HepG2 (cell line): Measurements from ENCODE around the gene SMAD7. TPM values are rescaled to one million over a fixed set of nuclear protein-coding genes. Genes with fewer than 3 reads are reported as not detected.
A peak's percentile ranks its signal among the peaks of the same experiment; 100 is the strongest.

Experiments used
- EED ChIP-seq: sonication (generic); formaldehyde crosslinking; IDR thresholded peaks from 2 replicates; pipeline ENCODE4 v1.5.0; 2020; ENCODE audit warnings: mild to moderate bottlenecking, missing genetic modification reagents
- FOXC1 ChIP-seq: sonication (generic); formaldehyde crosslinking; IDR thresholded peaks from 2 replicates; pipeline ENCODE4 v1.8.0; 2022; ENCODE audit warnings: mild to moderate bottlenecking, missing genetic modification reagents, borderline replicate concordance
- HDAC2 ChIP-seq: sonication (generic); formaldehyde crosslinking; IDR thresholded peaks from 2 replicates; pipeline ENCODE4 v1.4.0; 2020; ENCODE audit warnings: missing genetic modification reagents
- HOXA9 ChIP-seq: sonication (generic); formaldehyde crosslinking; IDR thresholded peaks from 2 replicates; pipeline ENCODE4 v1.8.1; 2022; ENCODE audit warnings: missing genetic modification reagents, mild to moderate bottlenecking, moderate library complexity, borderline replicate concordance
- ZNF549 ChIP-seq: sonication (generic); formaldehyde crosslinking; IDR thresholded peaks from 2 replicates; pipeline ENCODE4 v1.5.0; 2020; ENCODE audit warnings: missing genetic modification reagents
- ZSCAN9 ChIP-seq: IDR thresholded peaks from 2 replicates; pipeline ENCODE4 v1.6.1; 2016; ENCODE audit warnings: borderline replicate concordance
- polyA plus RNA-seq, 8 experiments: library from polyadenylated mRNA; depleted of rRNA in 3 of 8; stranded (reverse) in 7 of 8; unstranded in 1 of 8; fragments of >200 nt; fragmentation: Illumina TruSeq in 4 of 8; extraction: Trizol in 4 of 8; gene quantifications; 2 replicates each; pipeline versions ENCODE4 v1.2.1 to v1.2.3, GENCODE V29; 2011 to 2016; ENCODE audit warnings: low read depth in 4 of 8, missing spikeins in 1 of 8, mixed read lengths in 1 of 8; ENCODE audit not compliant: insufficient read depth in 1 of 8
- total RNA-seq, 5 experiments: library from RNA; depleted of rRNA; stranded (reverse); fragments of >200 nt; fragmentation: Illumina TruSeq; extraction: Trizol; gene quantifications; 2 replicates each; pipeline ENCODE4 v1.2.3, GENCODE V29; 2016; ENCODE audit warnings: low read depth in 1 of 5
- TF ChIP-seq, protein P1 (sequence below): sonication (generic); formaldehyde crosslinking; IDR thresholded peaks from 2 replicates; pipeline ENCODE4 v1.5.0; 2020; ENCODE audit warnings: mild to moderate bottlenecking, missing genetic modification reagents, borderline replicate concordance
- TF ChIP-seq, protein P2 (sequence below): sonication (generic); formaldehyde crosslinking; IDR thresholded peaks from 2 replicates; pipeline ENCODE4 v1.4.0; 2020; ENCODE audit warnings: missing genetic modification reagents
- TF ChIP-seq, protein P3 (sequence below): sonication (generic); formaldehyde crosslinking; IDR thresholded peaks from 2 replicates; pipeline ENCODE4 v1.5.0; 2020; ENCODE audit warnings: mild to moderate bottlenecking, missing genetic modification reagents, borderline replicate concordance
- TF ChIP-seq, protein P4 (sequence below): sonication (generic); formaldehyde crosslinking; IDR thresholded peaks from 2 replicates; pipeline ENCODE4 v1.4.0; 2020; ENCODE audit warnings: mild to moderate bottlenecking, missing genetic modification reagents, borderline replicate concordance

Gene SMAD7
- total and polyA plus RNA-seq, 2 of the 13 experiments (the other 11 are each of a cell fraction or from before 2014, with no cell fraction given), result 17.4 to 24.7 TPM

- TF ChIP-seq, protein P1, sequence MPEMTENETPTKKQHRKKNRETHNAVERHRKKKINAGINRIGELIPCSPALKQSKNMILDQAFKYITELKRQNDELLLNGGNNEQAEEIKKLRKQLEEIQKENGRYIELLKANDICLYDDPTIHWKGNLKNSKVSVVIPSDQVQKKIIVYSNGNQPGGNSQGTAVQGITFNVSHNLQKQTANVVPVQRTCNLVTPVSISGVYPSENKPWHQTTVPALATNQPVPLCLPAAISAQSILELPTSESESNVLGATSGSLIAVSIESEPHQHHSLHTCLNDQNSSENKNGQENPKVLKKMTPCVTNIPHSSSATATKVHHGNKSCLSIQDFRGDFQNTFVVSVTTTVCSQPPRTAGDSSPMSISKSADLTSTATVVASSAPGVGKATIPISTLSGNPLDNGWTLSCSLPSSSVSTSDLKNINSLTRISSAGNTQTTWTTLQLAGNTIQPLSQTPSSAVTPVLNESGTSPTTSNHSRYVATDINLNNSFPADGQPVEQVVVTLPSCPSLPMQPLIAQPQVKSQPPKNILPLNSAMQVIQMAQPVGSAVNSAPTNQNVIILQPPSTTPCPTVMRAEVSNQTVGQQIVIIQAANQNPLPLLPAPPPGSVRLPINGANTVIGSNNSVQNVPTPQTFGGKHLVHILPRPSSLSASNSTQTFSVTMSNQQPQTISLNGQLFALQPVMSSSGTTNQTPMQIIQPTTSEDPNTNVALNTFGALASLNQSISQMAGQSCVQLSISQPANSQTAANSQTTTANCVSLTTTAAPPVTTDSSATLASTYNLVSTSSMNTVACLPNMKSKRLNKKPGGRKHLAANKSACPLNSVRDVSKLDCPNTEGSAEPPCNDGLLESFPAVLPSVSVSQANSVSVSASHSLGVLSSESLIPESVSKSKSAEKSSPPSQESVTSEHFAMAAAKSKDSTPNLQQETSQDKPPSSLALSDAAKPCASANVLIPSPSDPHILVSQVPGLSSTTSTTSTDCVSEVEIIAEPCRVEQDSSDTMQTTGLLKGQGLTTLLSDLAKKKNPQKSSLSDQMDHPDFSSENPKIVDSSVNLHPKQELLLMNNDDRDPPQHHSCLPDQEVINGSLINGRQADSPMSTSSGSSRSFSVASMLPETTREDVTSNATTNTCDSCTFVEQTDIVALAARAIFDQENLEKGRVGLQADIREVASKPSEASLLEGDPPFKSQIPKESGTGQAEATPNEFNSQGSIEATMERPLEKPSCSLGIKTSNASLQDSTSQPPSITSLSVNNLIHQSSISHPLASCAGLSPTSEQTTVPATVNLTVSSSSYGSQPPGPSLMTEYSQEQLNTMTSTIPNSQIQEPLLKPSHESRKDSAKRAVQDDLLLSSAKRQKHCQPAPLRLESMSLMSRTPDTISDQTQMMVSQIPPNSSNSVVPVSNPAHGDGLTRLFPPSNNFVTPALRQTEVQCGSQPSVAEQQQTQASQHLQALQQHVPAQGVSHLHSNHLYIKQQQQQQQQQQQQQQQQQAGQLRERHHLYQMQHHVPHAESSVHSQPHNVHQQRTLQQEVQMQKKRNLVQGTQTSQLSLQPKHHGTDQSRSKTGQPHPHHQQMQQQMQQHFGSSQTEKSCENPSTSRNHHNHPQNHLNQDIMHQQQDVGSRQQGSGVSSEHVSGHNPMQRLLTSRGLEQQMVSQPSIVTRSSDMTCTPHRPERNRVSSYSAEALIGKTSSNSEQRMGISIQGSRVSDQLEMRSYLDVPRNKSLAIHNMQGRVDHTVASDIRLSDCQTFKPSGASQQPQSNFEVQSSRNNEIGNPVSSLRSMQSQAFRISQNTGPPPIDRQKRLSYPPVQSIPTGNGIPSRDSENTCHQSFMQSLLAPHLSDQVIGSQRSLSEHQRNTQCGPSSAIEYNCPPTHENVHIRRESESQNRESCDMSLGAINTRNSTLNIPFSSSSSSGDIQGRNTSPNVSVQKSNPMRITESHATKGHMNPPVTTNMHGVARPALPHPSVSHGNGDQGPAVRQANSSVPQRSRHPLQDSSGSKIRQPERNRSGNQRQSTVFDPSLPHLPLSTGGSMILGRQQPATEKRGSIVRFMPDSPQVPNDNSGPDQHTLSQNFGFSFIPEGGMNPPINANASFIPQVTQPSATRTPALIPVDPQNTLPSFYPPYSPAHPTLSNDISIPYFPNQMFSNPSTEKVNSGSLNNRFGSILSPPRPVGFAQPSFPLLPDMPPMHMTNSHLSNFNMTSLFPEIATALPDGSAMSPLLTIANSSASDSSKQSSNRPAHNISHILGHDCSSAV, result no peak
- TF ChIP-seq, protein P2, sequence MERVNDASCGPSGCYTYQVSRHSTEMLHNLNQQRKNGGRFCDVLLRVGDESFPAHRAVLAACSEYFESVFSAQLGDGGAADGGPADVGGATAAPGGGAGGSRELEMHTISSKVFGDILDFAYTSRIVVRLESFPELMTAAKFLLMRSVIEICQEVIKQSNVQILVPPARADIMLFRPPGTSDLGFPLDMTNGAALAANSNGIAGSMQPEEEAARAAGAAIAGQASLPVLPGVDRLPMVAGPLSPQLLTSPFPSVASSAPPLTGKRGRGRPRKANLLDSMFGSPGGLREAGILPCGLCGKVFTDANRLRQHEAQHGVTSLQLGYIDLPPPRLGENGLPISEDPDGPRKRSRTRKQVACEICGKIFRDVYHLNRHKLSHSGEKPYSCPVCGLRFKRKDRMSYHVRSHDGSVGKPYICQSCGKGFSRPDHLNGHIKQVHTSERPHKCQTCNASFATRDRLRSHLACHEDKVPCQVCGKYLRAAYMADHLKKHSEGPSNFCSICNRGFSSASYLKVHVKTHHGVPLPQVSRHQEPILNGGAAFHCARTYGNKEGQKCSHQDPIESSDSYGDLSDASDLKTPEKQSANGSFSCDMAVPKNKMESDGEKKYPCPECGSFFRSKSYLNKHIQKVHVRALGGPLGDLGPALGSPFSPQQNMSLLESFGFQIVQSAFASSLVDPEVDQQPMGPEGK (CRISPR knock-in tag), result peak; percentile 97
- TF ChIP-seq FOXC1 (CRISPR knock-in tag) (peak; percentile 30; the same call in 1 of the 2 replicates), HOXA9 (CRISPR knock-in tag) (no peak), ZNF549 (CRISPR knock-in tag) (no peak), ZSCAN9 (CRISPR knock-in tag) (no peak; the same call in 1 of the 2 replicates), HDAC2 (CRISPR knock-in tag) (no peak; the same call in 1 of the 2 replicates), EED (CRISPR knock-in tag) (no peak)
- TF ChIP-seq, protein P3, sequence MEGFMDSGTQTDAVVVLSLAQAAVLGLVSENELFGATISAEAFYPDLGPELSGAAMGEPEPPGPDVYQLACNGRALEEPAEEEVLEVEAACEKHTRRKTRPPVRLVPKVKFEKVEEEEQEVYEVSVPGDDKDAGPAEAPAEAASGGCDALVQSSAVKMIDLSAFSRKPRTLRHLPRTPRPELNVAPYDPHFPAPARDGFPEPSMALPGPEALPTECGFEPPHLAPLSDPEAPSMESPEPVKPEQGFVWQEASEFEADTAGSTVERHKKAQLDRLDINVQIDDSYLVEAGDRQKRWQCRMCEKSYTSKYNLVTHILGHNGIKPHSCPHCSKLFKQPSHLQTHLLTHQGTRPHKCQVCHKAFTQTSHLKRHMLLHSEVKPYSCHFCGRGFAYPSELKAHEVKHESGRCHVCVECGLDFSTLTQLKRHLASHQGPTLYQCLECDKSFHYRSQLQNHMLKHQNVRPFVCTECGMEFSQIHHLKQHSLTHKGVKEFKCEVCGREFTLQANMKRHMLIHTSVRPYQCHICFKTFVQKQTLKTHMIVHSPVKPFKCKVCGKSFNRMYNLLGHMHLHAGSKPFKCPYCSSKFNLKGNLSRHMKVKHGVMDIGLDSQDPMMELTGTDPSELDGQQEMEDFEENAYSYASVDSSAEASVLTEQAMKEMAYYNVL (CRISPR knock-in tag), result peak; percentile 57
- TF ChIP-seq, protein P4, sequence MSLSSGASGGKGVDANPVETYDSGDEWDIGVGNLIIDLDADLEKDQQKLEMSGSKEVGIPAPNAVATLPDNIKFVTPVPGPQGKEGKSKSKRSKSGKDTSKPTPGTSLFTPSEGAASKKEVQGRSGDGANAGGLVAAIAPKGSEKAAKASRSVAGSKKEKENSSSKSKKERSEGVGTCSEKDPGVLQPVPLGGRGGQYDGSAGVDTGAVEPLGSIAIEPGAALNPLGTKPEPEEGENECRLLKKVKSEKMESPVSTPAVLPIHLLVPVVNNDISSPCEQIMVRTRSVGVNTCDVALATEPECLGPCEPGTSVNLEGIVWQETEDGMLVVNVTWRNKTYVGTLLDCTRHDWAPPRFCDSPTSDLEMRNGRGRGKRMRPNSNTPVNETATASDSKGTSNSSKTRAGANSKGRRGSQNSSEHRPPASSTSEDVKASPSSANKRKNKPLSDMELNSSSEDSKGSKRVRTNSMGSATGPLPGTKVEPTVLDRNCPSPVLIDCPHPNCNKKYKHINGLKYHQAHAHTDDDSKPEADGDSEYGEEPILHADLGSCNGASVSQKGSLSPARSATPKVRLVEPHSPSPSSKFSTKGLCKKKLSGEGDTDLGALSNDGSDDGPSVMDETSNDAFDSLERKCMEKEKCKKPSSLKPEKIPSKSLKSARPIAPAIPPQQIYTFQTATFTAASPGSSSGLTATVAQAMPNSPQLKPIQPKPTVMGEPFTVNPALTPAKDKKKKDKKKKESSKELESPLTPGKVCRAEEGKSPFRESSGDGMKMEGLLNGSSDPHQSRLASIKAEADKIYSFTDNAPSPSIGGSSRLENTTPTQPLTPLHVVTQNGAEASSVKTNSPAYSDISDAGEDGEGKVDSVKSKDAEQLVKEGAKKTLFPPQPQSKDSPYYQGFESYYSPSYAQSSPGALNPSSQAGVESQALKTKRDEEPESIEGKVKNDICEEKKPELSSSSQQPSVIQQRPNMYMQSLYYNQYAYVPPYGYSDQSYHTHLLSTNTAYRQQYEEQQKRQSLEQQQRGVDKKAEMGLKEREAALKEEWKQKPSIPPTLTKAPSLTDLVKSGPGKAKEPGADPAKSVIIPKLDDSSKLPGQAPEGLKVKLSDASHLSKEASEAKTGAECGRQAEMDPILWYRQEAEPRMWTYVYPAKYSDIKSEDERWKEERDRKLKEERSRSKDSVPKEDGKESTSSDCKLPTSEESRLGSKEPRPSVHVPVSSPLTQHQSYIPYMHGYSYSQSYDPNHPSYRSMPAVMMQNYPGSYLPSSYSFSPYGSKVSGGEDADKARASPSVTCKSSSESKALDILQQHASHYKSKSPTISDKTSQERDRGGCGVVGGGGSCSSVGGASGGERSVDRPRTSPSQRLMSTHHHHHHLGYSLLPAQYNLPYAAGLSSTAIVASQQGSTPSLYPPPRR (CRISPR knock-in tag), result peak; percentile 93
Measured at GRCh38 chr18:48929941-48930713, 20.6 kb downstream of the SMAD7 start (continued).
